NOMO-1 treated with DMSO at 0.1 percent for 48 hours (cell line): ENCODE data around the gene SH3GL2.
A peak's percentile ranks its signal among the peaks of the same experiment; 100 is the strongest.

Experiments used
- DNase-seq: peaks from one replicate; lab custom pipeline; 2025; ENCODE audit not compliant: unreplicated experiment; lab: John Stamatoyannopoulos, UW

Gene SH3GL2

DNA sequence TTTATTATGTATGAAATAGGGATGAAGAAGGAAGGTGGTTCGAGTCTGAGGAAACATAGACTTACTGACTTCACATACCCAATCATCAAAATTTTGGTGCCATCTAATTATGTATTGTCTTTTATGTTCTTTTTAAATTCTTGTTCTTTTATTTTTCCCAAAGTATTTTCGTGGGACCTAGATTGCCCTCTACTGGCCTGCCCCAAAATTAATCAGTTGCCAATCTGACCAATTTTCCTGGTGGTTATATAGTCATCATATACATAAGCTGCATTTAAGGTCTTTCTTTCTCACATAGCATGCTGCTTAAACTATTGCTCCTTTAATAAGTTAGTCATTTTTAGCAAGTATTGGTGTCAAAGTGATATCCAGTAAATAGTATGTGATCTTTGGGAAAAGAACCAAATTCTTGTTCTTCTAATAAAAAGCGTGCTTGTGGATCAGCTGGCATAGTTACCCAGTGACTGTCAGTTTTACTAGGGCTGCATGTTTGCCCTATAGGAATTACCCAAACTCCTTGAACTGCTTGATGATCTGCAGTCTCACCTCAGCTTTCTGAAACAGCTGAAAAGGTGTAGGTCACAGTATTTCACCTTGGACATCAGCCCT lies 223.5 kb downstream of the SH3GL2 start:
- DNase-seq: no peak

- DNase-seq: no peak
Measured at GRCh38 chr9:17807613-17808282, 228.9 kb downstream of the SH3GL2 start.

- DNase-seq: no peak
Measured at GRCh38 chr9:17810317-17810716, 231.5 kb downstream of the SH3GL2 start.

DNA sequence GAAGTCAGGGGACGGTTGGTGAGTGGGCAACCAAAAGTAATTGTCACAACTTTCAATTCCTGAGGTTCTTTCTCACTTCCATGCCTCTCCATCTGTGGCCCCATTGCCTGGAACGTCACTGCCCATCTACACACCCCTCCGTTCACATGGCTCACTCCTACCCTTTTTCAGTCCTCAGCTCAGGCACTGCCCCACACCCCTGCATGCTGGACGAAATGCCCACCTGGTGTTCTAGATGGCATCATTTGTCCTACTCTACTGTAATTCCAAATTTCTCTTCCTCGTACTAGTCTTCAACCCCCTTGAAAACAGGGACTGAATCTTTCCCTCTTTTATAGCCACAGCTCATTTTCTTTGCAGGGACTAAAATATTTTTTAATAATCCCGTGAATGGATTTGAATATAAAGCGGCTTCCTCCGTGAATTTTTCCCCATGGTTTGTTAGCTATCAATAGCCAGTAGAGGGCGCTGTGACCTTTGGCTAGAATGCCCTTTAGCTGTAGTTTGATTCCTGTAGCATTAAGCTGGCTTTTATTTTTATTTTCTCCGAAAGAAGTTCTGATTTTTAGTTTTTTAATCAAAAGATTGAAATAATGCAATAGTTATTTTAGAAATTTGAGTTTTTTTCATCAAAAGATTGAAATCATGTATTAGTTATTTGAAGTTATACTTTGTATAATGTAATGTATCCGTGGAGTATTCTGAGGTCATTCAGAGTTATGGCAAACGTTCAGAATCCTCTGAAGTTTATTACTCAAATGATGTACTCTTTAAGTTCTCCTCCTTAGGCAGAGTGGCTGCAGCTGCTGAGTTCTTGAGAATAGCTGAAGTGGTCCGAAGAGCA lies 232.1 kb downstream of the SH3GL2 start:
- DNase-seq: peak; percentile 11

- no peak for DNase-seq
Measured at GRCh38 chr9:17813798-17814197, 234.9 kb downstream of the SH3GL2 start.

DNA sequence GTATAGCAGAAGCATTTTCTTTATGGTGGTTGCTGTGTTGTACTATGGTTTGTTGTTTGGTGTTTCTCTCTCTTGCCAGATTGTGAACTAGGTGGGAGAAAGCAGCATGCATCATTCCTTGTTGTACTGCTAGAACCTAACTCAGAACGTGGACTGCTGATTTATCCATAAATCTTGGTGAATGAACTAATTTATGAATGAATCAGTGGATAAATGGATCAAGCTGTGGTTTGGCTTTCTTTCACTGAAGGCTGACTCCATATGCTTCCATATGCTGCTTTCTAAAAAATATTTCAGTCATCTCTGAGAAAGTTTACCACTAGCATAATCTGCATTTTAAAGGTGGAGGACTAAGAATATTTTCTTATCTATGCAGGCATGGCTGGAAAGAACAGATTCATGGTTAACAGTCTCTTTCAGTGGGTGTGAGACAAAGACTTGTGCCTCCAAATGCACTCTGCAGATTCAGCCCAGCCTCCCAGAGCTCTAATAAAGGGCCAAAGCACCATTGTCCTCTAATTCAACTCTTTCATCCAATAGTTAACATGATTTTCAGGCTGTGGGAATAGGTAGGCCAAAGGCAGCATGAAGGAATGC lies 237.7 kb downstream of the SH3GL2 start:
- DNase-seq: no peak

GRCh38 chr9:17824191-17824590 lies 245.3 kb downstream of the SH3GL2 start:
- no peak for DNase-seq

DNA sequence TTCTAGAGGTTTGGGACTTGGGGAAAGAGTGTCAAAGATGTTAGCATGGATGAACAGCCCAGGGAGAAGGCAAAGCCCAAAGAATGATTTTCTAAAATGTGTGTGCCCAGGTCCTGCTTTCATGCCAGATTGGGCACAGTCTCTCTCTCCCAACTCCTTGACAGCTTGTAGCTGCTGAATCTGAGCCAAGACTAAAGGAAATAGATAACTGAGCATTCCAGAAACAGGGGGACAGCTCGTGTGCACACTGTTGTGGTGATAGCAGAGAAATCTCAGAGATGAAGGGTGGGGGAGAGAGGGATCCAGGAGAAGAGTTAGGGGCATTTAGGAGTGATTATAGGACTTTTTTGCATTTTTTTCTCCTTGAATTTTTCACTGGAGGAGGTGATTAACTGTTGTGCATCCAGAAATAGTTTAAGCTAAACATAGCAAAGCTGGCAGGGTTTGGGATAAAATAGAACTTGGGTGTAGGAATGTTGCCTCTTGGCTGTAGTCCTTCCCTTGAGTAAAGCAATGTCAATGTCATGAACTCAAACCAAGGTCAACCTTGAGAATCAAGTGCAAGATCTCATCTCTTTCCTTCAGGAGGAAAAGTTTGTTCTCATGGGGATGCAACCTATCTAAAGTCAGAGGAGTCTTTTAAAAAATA lies 245.9 kb downstream of the SH3GL2 start:
- no peak for DNase-seq

- DNase-seq: no peak
Measured at GRCh38 chr9:17825265-17825659, 246.4 kb downstream of the SH3GL2 start.

GRCh38 chr9:17829064-17829463 lies 250.2 kb downstream of the SH3GL2 start:
- no peak for DNase-seq

DNA sequence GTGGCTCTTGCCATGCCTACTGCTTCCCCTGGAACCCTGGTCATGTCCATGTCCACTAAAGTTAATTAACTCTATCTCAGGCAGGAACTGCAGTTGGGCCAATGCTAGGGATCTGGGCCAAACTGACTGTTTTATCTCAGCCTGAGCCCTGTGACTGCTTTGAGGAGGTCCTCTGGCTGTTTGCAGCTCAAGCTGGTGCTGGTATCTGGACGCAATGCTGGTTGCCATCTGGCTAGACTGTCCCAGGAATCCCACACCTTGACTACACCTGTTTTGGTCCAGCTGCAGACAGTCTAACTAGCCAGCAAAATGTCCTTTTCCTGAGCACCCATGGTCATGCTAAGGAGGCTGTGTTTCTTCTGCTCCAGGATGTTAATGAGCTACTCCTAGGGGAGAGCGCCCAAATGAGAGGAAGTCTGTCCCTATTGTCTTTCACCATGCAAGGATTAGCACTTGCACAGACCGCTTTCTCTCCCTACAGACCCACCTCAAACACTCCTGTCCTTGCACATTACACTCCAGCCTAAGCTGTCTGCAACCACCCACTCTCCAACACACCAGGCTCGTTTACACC lies 251.0 kb downstream of the SH3GL2 start:
- DNase-seq: no peak

DNA sequence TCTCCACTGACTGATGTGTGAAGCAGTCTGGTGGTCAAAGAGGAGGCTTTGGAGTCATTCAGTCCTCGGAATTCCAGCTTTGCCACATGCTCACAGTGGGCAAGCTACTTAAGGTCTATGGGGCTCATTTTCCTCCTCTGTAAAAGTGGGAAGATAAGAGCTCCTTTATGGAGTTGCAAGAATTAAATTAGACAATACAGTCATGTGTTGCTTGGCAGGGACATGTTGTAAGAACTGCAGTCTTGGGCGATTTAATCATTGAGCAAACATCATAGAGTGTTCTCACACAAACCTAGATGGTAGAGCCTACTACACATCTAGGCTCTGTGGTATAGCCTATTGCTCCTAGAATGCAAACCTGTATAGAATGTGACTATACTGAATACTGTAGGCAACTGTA lies 253.9 kb downstream of the SH3GL2 start:
- no peak for DNase-seq

GRCh38 chr9:17833846-17834245 lies 255.0 kb downstream of the SH3GL2 start:
- no peak for DNase-seq

- DNase-seq: no peak
Measured at GRCh38 chr9:17837965-17838364, 259.1 kb downstream of the SH3GL2 start.

DNA sequence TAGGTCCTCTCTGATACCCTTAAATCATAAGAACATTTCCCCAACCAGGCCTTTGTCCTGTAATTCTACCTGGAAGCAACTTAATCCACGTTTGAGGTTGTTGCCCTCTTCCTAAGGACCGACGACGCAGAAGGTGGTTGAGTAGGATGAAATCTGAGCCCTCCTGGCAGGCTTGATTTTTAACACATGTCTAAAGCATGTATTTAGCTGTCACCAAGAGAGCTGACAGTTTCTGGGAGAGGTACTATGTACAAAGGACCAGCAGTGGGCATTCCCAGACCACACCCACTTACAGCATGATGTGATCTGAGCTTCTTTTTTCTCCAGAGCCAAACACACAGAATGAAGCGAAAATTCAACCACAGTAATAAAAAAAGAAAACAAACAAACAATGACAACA lies 260.9 kb downstream of the SH3GL2 start:
- no peak for DNase-seq

GRCh38 chr9:17843236-17843635 lies 264.4 kb downstream of the SH3GL2 start:
- DNase-seq: no peak
